Superior temporal gyrus (tissue), 1 donor: Measurements from ENCODE around the gene TIGD1.

Source experiments
- DNase-seq: peaks from one replicate; pipeline ENCODE4 v3.0.0-alpha.2; 2016; ENCODE audit errors: extremely low spot score

Gene TIGD1

GRCh38 chr2:232523682-232524597 lies 26.4 kb downstream of the TIGD1 start:
- peak; percentile 29 for DNase-seq

DNA sequence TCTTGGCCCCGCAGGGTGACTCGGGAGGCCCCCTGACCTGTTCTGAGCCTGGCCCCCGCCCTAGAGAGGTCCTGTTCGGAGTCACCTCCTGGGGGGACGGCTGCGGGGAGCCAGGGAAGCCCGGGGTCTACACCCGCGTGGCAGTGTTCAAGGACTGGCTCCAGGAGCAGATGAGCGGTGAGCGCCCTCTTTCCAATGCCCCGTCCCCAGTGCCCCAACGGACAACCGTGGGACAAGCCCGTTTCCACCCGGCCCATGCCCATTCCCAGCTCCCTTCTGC lies 27.0 kb downstream of the TIGD1 start:
- no peak for DNase-seq

DNA sequence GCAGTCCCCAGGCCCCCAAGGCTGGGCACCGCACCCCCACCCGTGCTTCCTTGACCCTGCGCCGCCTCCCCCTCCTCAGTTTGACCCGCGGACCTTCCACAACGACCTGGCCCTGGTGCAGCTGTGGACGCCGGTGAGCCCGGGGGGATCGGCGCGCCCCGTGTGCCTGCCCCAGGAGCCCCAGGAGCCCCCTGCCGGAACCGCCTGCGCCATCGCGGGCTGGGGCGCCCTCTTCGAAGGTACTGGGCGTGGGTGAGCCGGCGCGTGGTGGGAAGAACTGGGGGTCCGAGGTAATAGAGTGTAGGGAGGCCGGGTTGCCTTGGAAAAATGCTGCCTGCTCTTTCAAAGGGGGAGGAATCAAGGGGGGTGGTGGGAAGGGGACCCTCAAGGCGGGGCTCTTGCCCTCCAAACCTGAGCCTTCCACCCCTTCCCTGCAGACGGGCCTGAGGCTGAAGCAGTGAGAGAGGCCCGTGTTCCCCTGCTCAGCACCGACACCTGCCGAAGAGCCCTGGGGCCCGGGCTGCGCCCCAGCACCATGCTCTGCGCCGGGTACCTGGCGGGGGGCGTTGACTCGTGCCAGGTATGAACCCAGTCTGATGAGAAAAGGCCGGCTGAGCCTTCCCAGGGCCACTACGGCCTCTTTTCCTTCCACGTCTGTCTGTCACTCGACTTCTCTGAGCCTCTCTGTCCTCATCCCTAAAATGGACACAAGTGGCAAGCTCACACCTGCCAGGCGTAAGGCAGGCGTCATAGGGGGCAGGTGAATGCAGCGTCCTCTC lies 27.5 kb downstream of the TIGD1 start:
- DNase-seq, result no peak

- DNase-seq, result peak; percentile 43
These were observed 28.3 kb downstream of the TIGD1 start for GRCh38 chr2:232521959-232522622.

DNA sequence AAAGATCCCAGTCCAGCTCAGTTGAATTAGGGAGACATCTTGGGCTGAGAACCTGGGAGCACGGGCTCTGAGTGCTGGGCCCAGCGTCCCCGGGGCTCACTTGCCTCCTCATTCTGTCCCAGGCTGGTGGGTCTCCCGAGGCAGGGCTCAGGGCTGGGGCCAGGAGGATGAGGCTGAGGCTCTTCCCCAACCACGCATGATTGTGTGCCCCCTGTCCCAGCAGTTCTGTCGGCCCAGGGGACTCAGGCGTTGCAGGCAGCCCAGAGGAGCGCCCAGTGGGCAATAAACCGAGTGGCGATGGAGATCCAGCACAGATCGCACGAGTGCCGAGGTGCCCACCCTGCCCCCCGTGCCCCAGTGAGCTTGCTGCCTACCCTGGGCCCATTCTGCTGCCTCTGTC lies 29.3 kb downstream of the TIGD1 start:
- DNase-seq, result no peak

- no peak for DNase-seq
These were observed 29.9 kb downstream of the TIGD1 start for GRCh38 chr2:232520489-232520888.

- DNase-seq, result no peak
These were observed 30.5 kb downstream of the TIGD1 start, which contains the start of gene PRSS56 for GRCh38 chr2:232519581-232520438. Gene PRSS56 (plus strand): TSS chr2:232520388. CDS start chr2:232520599, 211 bp downstream.

DNA sequence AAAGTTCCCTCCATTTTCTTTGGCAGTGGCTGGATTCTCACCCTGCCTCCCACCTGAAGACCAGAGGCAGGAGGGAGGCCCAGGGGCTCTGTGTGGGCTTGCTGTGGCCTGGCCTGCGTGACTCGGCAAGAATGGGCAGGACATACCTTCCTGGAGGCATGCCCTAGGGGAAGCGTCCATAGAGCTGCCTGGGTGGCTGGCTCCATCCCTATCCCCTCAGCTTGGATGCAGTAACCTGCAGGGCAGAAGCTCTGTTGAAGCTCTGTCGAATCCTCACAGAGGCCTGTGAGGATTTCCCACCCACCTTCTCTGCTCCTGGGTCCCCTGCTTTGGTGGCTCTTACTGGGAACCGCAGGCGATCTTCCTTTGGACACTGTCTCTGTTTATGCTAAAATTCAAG lies 31.5 kb downstream of the TIGD1 start:
- DNase-seq, result no peak

- DNase-seq, result no peak
These were observed 33.8 kb downstream of the TIGD1 start for GRCh38 chr2:232516551-232516950.

DNA sequence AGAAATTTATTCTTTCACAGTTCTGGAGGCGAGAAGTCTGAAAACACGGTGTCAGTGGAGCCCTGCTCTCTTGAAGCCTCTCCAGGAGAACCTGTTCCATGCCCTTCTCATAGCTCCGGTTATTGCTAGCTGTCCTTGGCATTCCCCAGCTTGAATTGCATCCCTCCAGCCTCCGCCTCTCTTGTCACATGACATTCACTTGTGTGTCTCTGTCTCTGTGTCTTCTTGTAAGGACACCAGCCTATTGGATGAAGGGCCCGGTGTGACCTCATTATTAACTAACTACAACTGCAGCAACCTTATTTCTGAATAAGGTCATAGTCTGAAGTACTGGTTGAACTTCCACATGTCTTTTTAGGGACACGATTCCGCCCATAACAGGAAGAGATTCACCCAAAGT lies 34.7 kb downstream of the TIGD1 start:
- DNase-seq, result no peak

- no peak for DNase-seq
These were observed 37.0 kb downstream of the TIGD1 start for GRCh38 chr2:232513353-232513752.

DNA sequence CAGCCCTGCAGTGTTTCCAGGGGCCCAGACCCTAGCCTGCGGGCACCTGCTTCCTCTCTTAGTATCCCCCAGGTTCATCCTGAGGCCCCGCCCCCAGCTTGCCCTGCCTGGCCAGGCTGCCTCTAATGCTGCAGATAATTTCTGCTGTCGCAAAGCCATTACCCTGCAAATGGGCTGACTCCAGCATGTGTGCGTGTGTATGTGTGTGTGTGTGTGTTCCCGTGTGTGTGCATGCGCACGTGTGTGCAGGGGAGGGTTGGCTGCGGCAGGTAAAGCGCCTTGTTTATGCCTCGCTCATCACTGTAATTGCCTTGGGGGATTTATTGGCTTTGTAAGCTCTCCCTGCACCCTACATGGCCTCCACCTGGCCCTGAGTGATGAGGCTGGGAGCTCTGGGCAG lies 37.8 kb downstream of the TIGD1 start:
- no peak for DNase-seq

- DNase-seq, result no peak
These were observed 38.9 kb downstream of the TIGD1 start for GRCh38 chr2:232511336-232511890.

DNA sequence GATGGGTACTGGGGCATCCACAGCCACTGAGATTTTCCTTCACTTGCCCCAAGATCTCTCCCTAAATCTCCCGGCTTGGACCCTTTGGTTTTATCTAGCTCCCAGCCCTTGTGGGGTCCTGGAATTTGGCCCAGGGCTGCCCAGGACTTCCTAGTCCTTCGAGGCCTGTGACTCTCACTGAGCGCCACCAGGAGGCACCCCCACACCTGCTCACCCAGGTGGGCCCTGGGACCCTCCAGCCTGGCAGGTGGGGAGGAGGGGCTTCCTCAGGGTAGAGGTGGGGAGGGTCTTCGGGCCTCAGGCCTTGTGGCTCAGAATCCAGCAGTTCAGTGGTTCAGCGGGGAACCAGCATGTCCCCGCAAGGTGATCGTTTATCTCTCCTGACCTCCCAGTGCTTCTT lies 42.1 kb downstream of the TIGD1 start:
- DNase-seq, result no peak

GRCh38 chr2:232506709-232507108 lies 43.6 kb downstream of the TIGD1 start:
- no peak for DNase-seq

- DNase-seq, result no peak
These were observed 44.5 kb downstream of the TIGD1 start for GRCh38 chr2:232505856-232506255.

- DNase-seq, result no peak
These were observed 45.9 kb downstream of the TIGD1 start for GRCh38 chr2:232504438-232504837.

DNA sequence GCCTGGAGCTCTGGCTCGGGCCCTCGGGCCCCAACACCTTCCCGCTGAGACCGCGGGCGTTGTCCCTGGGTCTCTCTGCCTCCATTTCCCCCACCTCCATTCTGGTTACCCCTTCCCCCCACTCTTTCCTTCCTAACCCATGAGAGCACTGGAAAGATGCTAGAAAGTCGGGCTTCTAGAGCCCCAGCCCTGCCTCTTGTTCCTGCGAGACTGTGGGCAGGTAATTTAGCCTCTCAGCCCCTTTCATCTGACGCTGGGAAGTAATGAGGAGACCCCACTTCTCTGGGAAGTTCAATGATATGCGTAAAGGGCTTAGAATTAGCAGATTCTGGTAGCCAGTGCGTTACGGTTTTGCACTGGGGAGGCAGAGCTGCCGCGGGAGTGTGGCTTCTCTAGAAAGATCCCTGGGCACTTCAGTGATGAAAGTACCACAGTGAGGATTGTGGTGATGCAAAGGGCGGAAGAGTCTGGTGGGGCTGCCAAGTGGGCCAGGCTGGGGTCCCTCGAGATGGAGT lies 46.5 kb downstream of the TIGD1 start:
- DNase-seq, result no peak

DNA sequence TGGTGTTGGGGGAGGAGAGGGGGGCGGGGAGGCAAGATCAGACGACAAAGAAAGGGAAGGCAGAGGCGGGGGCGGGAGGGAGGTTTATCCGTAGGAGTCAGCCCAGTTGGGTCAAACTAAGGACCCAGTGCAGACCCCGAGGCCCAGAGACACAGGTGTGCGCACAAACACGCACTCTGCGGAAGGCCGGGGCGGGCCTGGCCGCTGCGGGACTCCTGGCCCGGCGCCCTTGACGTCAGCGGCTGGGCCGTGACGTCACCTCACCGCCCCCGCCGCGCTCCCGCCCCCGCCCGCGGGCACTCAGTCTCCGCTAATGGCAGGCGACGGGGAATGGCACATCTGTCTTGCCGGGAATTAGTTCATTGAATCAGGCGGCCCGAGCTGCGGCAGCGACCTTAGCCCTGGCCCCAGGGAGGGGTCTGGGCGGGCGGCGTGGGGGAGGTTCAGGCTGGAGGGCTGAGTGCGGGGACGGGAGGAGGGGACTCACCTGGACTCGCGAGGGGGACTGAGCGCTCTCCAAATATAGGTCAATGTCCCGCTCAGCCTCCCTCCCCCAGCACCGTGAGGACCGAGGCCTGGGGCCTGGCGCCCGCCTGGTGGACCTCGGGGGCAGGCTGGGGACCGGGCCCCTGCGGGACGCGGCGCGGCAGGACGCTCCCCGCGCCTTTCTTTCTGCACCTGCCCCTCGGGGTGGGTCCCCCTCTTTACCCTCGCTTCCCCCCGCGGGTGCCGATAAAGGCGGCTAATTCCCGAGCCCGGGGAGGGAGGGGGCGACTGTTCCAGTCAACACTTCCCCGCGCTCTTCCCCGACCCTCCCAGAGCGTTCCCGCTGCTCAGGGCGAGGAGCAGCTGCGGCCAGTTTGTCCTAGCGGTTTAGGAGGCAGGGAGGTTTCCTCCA lies 47.2 kb downstream of the TIGD1 start:
- DNase-seq, result no peak

GRCh38 chr2:232502511-232502910 lies 47.8 kb downstream of the TIGD1 start:
- no peak for DNase-seq
